ENCODE results near the gene DENND6B. TPM values are rescaled to one million over a fixed set of nuclear protein-coding genes. Genes with fewer than 3 reads are reported as not detected.

DENND6B gene
- total and polyA plus RNA-seq, 2 donors (not counting 3 experiments of a cell fraction or from before 2014, with no cell fraction given) = 4.1 to 5.9 TPM

- Histone ChIP-seq H4K20me1 (replicated peaks; ENCODE audit: control insufficient read depth, extremely low read depth, insufficient read depth, low read length) (no peaks in the 10 kb centered on the region), H3K27ac (ENCODE audit: insufficient read depth, low read depth, low read length) (no peak overlapping the region), H3K9me3 (replicated peaks; ENCODE audit: control insufficient read depth, insufficient read depth, low read length) (no peaks in the 10 kb centered on the region), H2AFZ (ENCODE audit: low read depth, low read length) (no peak overlapping the region), H3K27me3 (ENCODE audit: control insufficient read depth in 2 of 2, insufficient read depth in 2 of 2, low read length in 2 of 2) (no peaks in the 10 kb centered on the region), H3K9me1 (replicated peaks; ENCODE audit: control insufficient read depth, extremely low read depth, insufficient read depth, low read length) (no peaks in the 10 kb centered on the region), H3K79me2 (ENCODE audit: control insufficient read depth, insufficient read depth, low read length) (peaks cover 2% of the 10 kb centered on the region), H3K4me2 (ENCODE audit: insufficient read depth, low read length) (no peak overlapping the region), H3K36me3 (ENCODE audit: control insufficient read depth in 2 of 2, extremely low read depth in 1 of 2, insufficient read depth in 2 of 2, low read length in 2 of 2) (peaks cover 34 to 76% of the 10 kb centered on the region in 2 experiments), H3K9ac (replicated peaks; ENCODE audit: extremely low read depth, insufficient read depth, low read length) (no peak overlapping the region), H3K4me1 (ENCODE audit: control insufficient read depth, extremely low read depth, insufficient read depth, low read length) (peaks cover 2% of the 10 kb centered on the region), H3K4me3 (replicated peaks in 1 of 3; ENCODE audit: insufficient read depth in 1 of 3, low read depth in 1 of 3, low read length in 3 of 3) (no peak overlapping the region)
- intact Hi-C loops (cut with micrococcal nuclease) (no loop called here), dilution Hi-C loops (cut with MboI; ENCODE audit: extremely low pct_ligation_motif_present, low sequenced_read_pairs) (no loop called here)
- DNase-seq (ENCODE audit: low read depth, low spot score) (no peak), FAIRE-seq (no peak)
- CTCF ChIA-PET = no interaction called here
- BruUV-seq (replicated peaks) = no TSS peak
- POLR2A ChIA-PET = no interaction called here
- no peak for TF ChIP-seq FOS (IDR thresholded peaks at IDR 0.05; ENCODE audit: borderline replicate concordance, insufficient read depth, low read length)
- TF ChIP-seq GATA2 (IDR thresholded peaks at IDR 0.05; ENCODE audit: insufficient read depth, insufficient read length, low read depth, low read length) = no peak
- no peak for TF ChIP-seq CTCF (IDR thresholded peaks at IDR 0.05; ENCODE audit: extremely low read depth in 1 of 2, insufficient read depth in 1 of 2, low read depth in 1 of 2, low read length in 2 of 2)
- no peak for TF ChIP-seq MAX (IDR thresholded peaks at IDR 0.05; ENCODE audit: insufficient read depth, insufficient read length)
- no peak for TF ChIP-seq EZH2 (IDR thresholded peaks at IDR 0.05; ENCODE audit: borderline replicate concordance, low read depth, low read length, severe bottlenecking)
- no peak for TF ChIP-seq POLR2A (IDR thresholded peaks at IDR 0.05; ENCODE audit: low read depth, low read length)
- TF ChIP-seq JUN (IDR thresholded peaks at IDR 0.05; ENCODE audit: borderline replicate concordance, insufficient read depth, insufficient read length, low read depth) = no peak
- TF ChIP-seq MYC (IDR thresholded peaks at IDR 0.05; ENCODE audit: low read depth, low read length) = no peak
- no peak for TF ChIP-seq POLR2AphosphoS5 (IDR thresholded peaks at IDR 0.05; ENCODE audit: insufficient read depth, low read depth, low read length)
Measured at GRCh38 chr22:50283821-50284220, 43.0 kb downstream of the DENND6B start.

Measured in endothelial cell of umbilical vein (primary cell).